Endothelial cell of umbilical vein (primary cell): Measurements from ENCODE around the gene FABP1. TPM values are rescaled to one million over a fixed set of nuclear protein-coding genes. Genes with fewer than 3 reads are reported as not detected.

Source experiments
- BruUV-seq: library from RNA; stranded (reverse); fragments of 400-500 nt; replicated peaks from 2 replicates; lab custom pipeline; 2021; lab: Mats Ljungman, UMichigan
- CTCF ChIA-PET: fragments of 300-600, 350-600 bp; sonication (Branson Sonifier 250); formaldehyde crosslinking; loops from one replicate; lab custom pipeline; 2021; ENCODE audit warnings: antibody characterized with exemption, inconsistent platforms; lab: Charles Lee
- POLR2A ChIA-PET: fragments of 300-600, 350-600 bp; sonication (Branson Sonifier 250); formaldehyde crosslinking; loops from one replicate; lab custom pipeline; 2021; ENCODE audit warnings: antibody characterized with exemption, inconsistent platforms; lab: Charles Lee
- DNase-seq: peaks from one replicate; pipeline ENCODE4 v3.0.0-alpha.2; 2011; ENCODE audit warnings: low read depth, low spot score
- FAIRE-seq: peaks from 2 replicates; lab custom pipeline; 2011; peaks lifted over from hg19 to GRCh38; lab: Jason Lieb, UNC
- H2AFZ ChIP-seq: 2 replicates; pipeline ENCODE4 v1.6.0; 2012; ENCODE audit warnings: low read depth, low read length, control low read depth, inconsistent platforms
- H3K27ac ChIP-seq: 2 replicates; pipeline ENCODE4 v1.5.1; 2011; ENCODE audit warnings: low read depth, mild to moderate bottlenecking, control low read depth, low read length, moderate library complexity; ENCODE audit not compliant: insufficient read depth
- H3K27me3 ChIP-seq, 2 experiments: 2 replicates each; pipeline versions ENCODE4 v1.6.0 to v1.6.1; 2011; ENCODE audit warnings: low read length in 2 of 2, mixed read lengths in 1 of 2; ENCODE audit not compliant: control insufficient read depth in 2 of 2, insufficient read depth in 2 of 2
- H3K36me3 ChIP-seq, 2 experiments: 2 replicates in 1 of 2; 3 replicates in 1 of 2; pipeline ENCODE4 v1.5.1; 2011; ENCODE audit warnings: low read length in 2 of 2, mild to moderate bottlenecking in 1 of 2, moderate library complexity in 1 of 2; ENCODE audit not compliant: control insufficient read depth in 2 of 2, insufficient read depth in 2 of 2; ENCODE audit errors: extremely low read depth in 1 of 2
- H3K4me1 ChIP-seq: 3 replicates; pipeline ENCODE4 v1.5.1; 2011; ENCODE audit warnings: mild to moderate bottlenecking, low read length; ENCODE audit not compliant: control insufficient read depth, insufficient read depth; ENCODE audit errors: extremely low read depth
- H3K4me2 ChIP-seq: 2 replicates; pipeline ENCODE4 v1.6.1; 2011; ENCODE audit warnings: low read length, control low read depth, mixed read lengths; ENCODE audit not compliant: insufficient read depth
- H3K4me3 ChIP-seq, 3 experiments: fragments of 200-600 bp in 1 of 3; sonication (generic), shearing (Covaris generic) in 1 of 3; replicated peaks in 1 of 3; 2 replicates each; pipeline ENCODE4 v1.5.1; 2011 to 2016; ENCODE audit warnings: control low read depth in 3 of 3, low read length in 3 of 3, mild to moderate bottlenecking in 2 of 3, inconsistent platforms in 1 of 3, low read depth in 1 of 3, moderate library complexity in 1 of 3; ENCODE audit not compliant: insufficient read depth in 1 of 3
- H3K79me2 ChIP-seq: 2 replicates; pipeline ENCODE4 v1.6.0; 2012; ENCODE audit warnings: low read length, inconsistent platforms; ENCODE audit not compliant: control insufficient read depth, insufficient read depth
- H3K9ac ChIP-seq: replicated peaks from 2 replicates; pipeline ENCODE3; 2011; ENCODE audit warnings: low read length, control low read depth; ENCODE audit not compliant: insufficient read depth; ENCODE audit errors: extremely low read depth
- H3K9me1 ChIP-seq: replicated peaks from 3 replicates; pipeline ENCODE4 v1.6.0; 2011; ENCODE audit warnings: mild to moderate bottlenecking, low read length; ENCODE audit not compliant: control insufficient read depth, insufficient read depth; ENCODE audit errors: extremely low read depth
- H3K9me3 ChIP-seq: replicated peaks from 2 replicates; pipeline ENCODE4 v1.5.1; 2012; ENCODE audit warnings: low read length, inconsistent platforms; ENCODE audit not compliant: control insufficient read depth, insufficient read depth
- H4K20me1 ChIP-seq: replicated peaks from 2 replicates; pipeline ENCODE3; 2011; ENCODE audit warnings: mild to moderate bottlenecking, low read length; ENCODE audit not compliant: control insufficient read depth, insufficient read depth; ENCODE audit errors: extremely low read depth
- CTCF ChIP-seq, 2 donors: IDR thresholded peaks; 1 replicate in 1 of 2; 2 replicates in 1 of 2; pipeline ENCODE4 v1.5.1; 2011; ENCODE audit warnings: low read length in 2 of 2, mild to moderate bottlenecking in 2 of 2, moderate library complexity in 2 of 2, control low read depth in 1 of 2, inconsistent platforms in 1 of 2, low read depth in 1 of 2; ENCODE audit not compliant: insufficient read depth in 1 of 2; ENCODE audit errors: extremely low read depth in 1 of 2
- MAX ChIP-seq: IDR thresholded peaks from 2 replicates; pipeline ENCODE4 v1.6.1; 2011; ENCODE audit not compliant: insufficient read depth, insufficient read length
- MYC ChIP-seq: IDR thresholded peaks from one replicate; pipeline ENCODE4 v1.6.1; 2011; ENCODE audit warnings: mild to moderate bottlenecking, low read depth, low read length
- POLR2A ChIP-seq: IDR thresholded peaks from 2 replicates; pipeline ENCODE4 v1.6.1; 2012; ENCODE audit warnings: low read depth, mild to moderate bottlenecking, control low read depth, low read length
- POLR2AphosphoS5 ChIP-seq: IDR thresholded peaks from 2 replicates; pipeline ENCODE4 v1.6.1; 2012; ENCODE audit warnings: low read depth, mild to moderate bottlenecking, control low read depth, low read length, moderate library complexity; ENCODE audit not compliant: insufficient read depth
- dilution Hi-C: fragments of 300-500 bp; cut with MboI; formaldehyde crosslinking; loops from one replicate; pipeline ENCODE4 v1.15.0; 2019; ENCODE audit warnings: low sequenced_read_pairs; ENCODE audit not compliant: extremely low pct_ligation_motif_present
- intact Hi-C: fragments of 100-400 bp; cut with micrococcal nuclease; formaldehyde crosslinking; loops from one replicate; pipeline ENCODE4 v1.10.0; 2022
- polyA plus RNA-seq, 4 experiments: library from polyadenylated mRNA; depleted of rRNA in 3 of 4; stranded (reverse) in 3 of 4; unstranded in 1 of 4; fragments of >200 nt; gene quantifications; 2 replicates each; pipeline versions ENCODE4 v1.2.1 to v1.2.3, GENCODE V29; 2011 to 2012; ENCODE audit warnings: missing spikeins in 1 of 4
- total RNA-seq: library from RNA; stranded (reverse); gene quantifications from 2 replicates; pipeline ENCODE4 v1.2.3, GENCODE V29; 2021

The FABP1 gene
- total and polyA plus RNA-seq, 2 donors (not counting 3 experiments of a cell fraction or from before 2014, with no cell fraction given), result not detected

GRCh38 chr2:88172882-88173281, 45.0 kb upstream of the FABP1 start:
- POLR2A ChIA-PET, result no interaction called here

More at GRCh38 chr2:88172882-88173281, 45.0 kb upstream of the FABP1 start:
- intact Hi-C loops, result no loop called here
- dilution Hi-C loops, result no loop called here
- Histone ChIP-seq H4K20me1 (no peaks in the 10 kb centered on the region), H3K9ac (no peak overlapping the region), H3K4me3 (no peak overlapping the region), H3K36me3 (no peaks in the 10 kb centered on the region), H3K9me1 (no peaks in the 10 kb centered on the region), H3K4me2 (no peak overlapping the region), H3K27me3 (peaks cover 3 to 11% of the 10 kb centered on the region in 2 experiments), H3K9me3 (no peaks in the 10 kb centered on the region), H3K27ac (no peak overlapping the region), H3K4me1 (no peaks in the 10 kb centered on the region), H2AFZ (no peak overlapping the region), H3K79me2 (no peaks in the 10 kb centered on the region)
- FAIRE-seq (no peak), DNase-seq (no peak)
- CTCF ChIA-PET, result interaction anchor here (0.7 to 1.5 kb wide), 2 partner anchors 13 to 112 kb away, joined by 4 to 6 read pairs; no protein-coding TSS in a partner anchor
- no TSS peak for BruUV-seq
- TF ChIP-seq POLR2AphosphoS5, result no peak
- TF ChIP-seq MYC, result no peak
- no peak for TF ChIP-seq CTCF (IDR thresholded peaks at IDR 0.05; ENCODE audit: extremely low read depth in 1 of 2, insufficient read depth in 1 of 2, low read depth in 1 of 2, low read length in 2 of 2)
- no peak for TF ChIP-seq POLR2A
- no peak for TF ChIP-seq MAX
